Hepatocyte (in vitro differentiated cells): ENCODE measurements around the gene RFNG. TPM values are rescaled to one million over a fixed set of nuclear protein-coding genes. Genes with fewer than 3 reads are reported as not detected.

Experiments
- DNase-seq: peaks from one replicate; pipeline ENCODE4 v3.0.0-alpha.2; 2016; ENCODE audit warnings: low spot score
- H2AFZ ChIP-seq: fragments of 200-600 bp; sonication (generic); 2 replicates; pipeline ENCODE4 v1.6.0; 2016; ENCODE audit warnings: antibody characterized with exemption, mild to moderate bottlenecking
- H3K27ac ChIP-seq: fragments of 200-600 bp; sonication (generic); 2 replicates; pipeline ENCODE4 v1.5.1; 2016; ENCODE audit warnings: mild to moderate bottlenecking
- H3K27me3 ChIP-seq: fragments of 200-600 bp; sonication (generic); 2 replicates; pipeline ENCODE4 v1.6.1; 2016
- H3K36me3 ChIP-seq: fragments of 200-600 bp; sonication (generic); replicated peaks from 2 replicates; pipeline ENCODE4 v1.5.1; 2016; ENCODE audit warnings: low read depth; ENCODE audit not compliant: insufficient read depth
- H3K4me1 ChIP-seq: fragments of 200-600 bp; sonication (generic); 2 replicates; pipeline ENCODE4 v1.5.1; 2016; ENCODE audit warnings: mild to moderate bottlenecking, moderate library complexity; ENCODE audit not compliant: insufficient read depth
- H3K4me2 ChIP-seq: fragments of 200-600 bp; sonication (generic); 2 replicates; pipeline ENCODE4 v1.6.0; 2016
- H3K4me3 ChIP-seq: fragments of 200-600 bp; sonication (generic); 2 replicates; pipeline ENCODE4 v1.5.1; 2016; ENCODE audit warnings: mild to moderate bottlenecking
- H3K79me2 ChIP-seq: fragments of 200-600 bp; sonication (generic); 2 replicates; pipeline ENCODE4 v1.6.0; 2017; ENCODE audit warnings: mild to moderate bottlenecking
- H3K9me2 ChIP-seq: fragments of 200-600 bp; sonication (generic); replicated peaks from 2 replicates; pipeline ENCODE4 v1.6.0; 2017; ENCODE audit warnings: mild to moderate bottlenecking; ENCODE audit not compliant: insufficient read depth
- H3K9me3 ChIP-seq: fragments of 200-600 bp; sonication (generic); 2 replicates; pipeline ENCODE4 v1.5.1; 2016; ENCODE audit warnings: low read depth, mild to moderate bottlenecking
- H4K20me1 ChIP-seq: fragments of 200-600 bp; sonication (generic); 2 replicates; pipeline ENCODE4 v1.6.0; 2016; ENCODE audit warnings: mild to moderate bottlenecking; ENCODE audit not compliant: insufficient read depth, poor library complexity, severe bottlenecking
- CTCF ChIP-seq: fragments of 200-600 bp; sonication (generic); IDR thresholded peaks from 2 replicates; pipeline ENCODE4 v1.5.1; 2016; ENCODE audit warnings: antibody characterized with exemption, mild to moderate bottlenecking; ENCODE audit not compliant: poor library complexity
- EZH2 ChIP-seq: fragments of 200-600 bp; sonication (generic); IDR thresholded peaks from 2 replicates; pipeline ENCODE4 v1.6.1; 2016; ENCODE audit warnings: antibody characterized with exemption, mild to moderate bottlenecking, borderline replicate concordance
- EZH2phosphoT487 ChIP-seq: fragments of 200-600 bp; sonication (generic); IDR thresholded peaks from one replicate; pipeline ENCODE4 v1.6.1; 2018; ENCODE audit warnings: antibody characterized with exemption, mild to moderate bottlenecking, low read depth, moderate library complexity; ENCODE audit not compliant: unreplicated experiment, severe bottlenecking
- WGBS: methylation state at CpG from one replicate; pipeline ENCODE4 v1.1.6; 2016; ENCODE audit warnings: low lambda C conversion rate; ENCODE audit errors: missing lambda C conversion rate; 5-methylcytosine and 5-hydroxymethylcytosine counted together
- polyA plus RNA-seq: library from polyadenylated mRNA; unstranded; fragments of >200 nt; fragmentation: Nextera tagmentation; extraction: Ambion mirVana; gene quantifications from 2 replicates; pipeline ENCODE4 v1.2.1, GENCODE V29; 2016
- total RNA-seq: library from RNA; depleted of rRNA; stranded (reverse); fragments of >200 nt; gene quantifications from 2 replicates; pipeline ENCODE4 v1.2.3, GENCODE V29; 2014

Gene RFNG
- 39.6 and 43.2 TPM in 2 replicates for total RNA-seq
- 109 and 118 TPM in 2 replicates for polyA plus RNA-seq

GRCh38 chr17:82051776-82052637 lies at the start of gene RFNG, which contains the start of gene GPS1:
Gene RFNG (minus strand): TSS chr17:82051811. CDS start chr17:82051766, 45 bp downstream.
Gene GPS1 (plus strand): TSS chr17:82051898. CDS start chr17:82051932, 34 bp downstream.
- Histone ChIP-seq H3K27ac (peak within 1 kb of the TSS; percentile 67), H3K4me2 (peak within 1 kb of the TSS; percentile 99), H2AFZ (peak within 1 kb of the TSS; percentile 45), H3K36me3 (no peaks in the 10 kb centered on the region), H3K27me3 (no peaks in the 10 kb centered on the region), H3K79me2 (peaks cover 28% of the 10 kb centered on the region), H3K9me2 (no peaks in the 10 kb centered on the region), H3K4me3 (peak within 1 kb of the TSS; percentile 90), H3K9me3 (no peaks in the 10 kb centered on the region), H4K20me1 (peaks cover 3% of the 10 kb centered on the region), H3K4me1 (peaks cover 17% of the 10 kb centered on the region)
- peak; percentile 90 for DNase-seq
- no peak for TF ChIP-seq CTCF
- no peak for TF ChIP-seq EZH2phosphoT487
- no peak for TF ChIP-seq EZH2
- WGBS, result 3% methylated on average over 34 of the region's 94 CpGs

GRCh38 chr17:82101301-82101715 lies 49.7 kb upstream of the RFNG start:
- no peaks in the 10 kb centered on the region for H3K9me3 ChIP-seq
- no peaks in the 10 kb centered on the region for H3K36me3 ChIP-seq
- peak overlapping the region; percentile 90 for H3K27ac ChIP-seq
- no peak overlapping the region for H3K4me3 ChIP-seq
- peak overlapping the region; percentile 36 for H3K4me2 ChIP-seq
- peaks cover 13% of the 10 kb centered on the region for H4K20me1 ChIP-seq
- peaks cover 71% of the 10 kb centered on the region for H3K4me1 ChIP-seq
- no peaks in the 10 kb centered on the region for H3K27me3 ChIP-seq
- DNase-seq, result no peak
- no peaks in the 10 kb centered on the region for H3K9me2 ChIP-seq
- no peak overlapping the region for H2AFZ ChIP-seq
- WGBS, result 68% methylated on average over 10 of the region's 10 CpGs
- TF ChIP-seq EZH2 (no peak), EZH2phosphoT487 (no peak), CTCF (no peak)
- H3K79me2 ChIP-seq, result peaks cover 28% of the 10 kb centered on the region

GRCh38 chr17:82100502-82101298 lies 49.1 kb upstream of the RFNG start:
- Histone ChIP-seq H3K27me3 (no peaks in the 10 kb centered on the region), H3K4me2 (peak overlapping the region; percentile 97), H4K20me1 (peaks cover 20% of the 10 kb centered on the region), H3K79me2 (peaks cover 34% of the 10 kb centered on the region), H3K4me1 (peaks cover 71% of the 10 kb centered on the region), H3K27ac (peak overlapping the region; percentile 90), H3K4me3 (no peak overlapping the region), H3K9me3 (no peaks in the 10 kb centered on the region), H3K9me2 (no peaks in the 10 kb centered on the region), H2AFZ (no peak overlapping the region), H3K36me3 (no peaks in the 10 kb centered on the region)
- WGBS, result 92% methylated on average over 28 of the region's 35 CpGs
- TF ChIP-seq CTCF, result no peak
- no peak for TF ChIP-seq EZH2
- no peak for TF ChIP-seq EZH2phosphoT487
- no peak for DNase-seq
